ENCODE measurements around the gene MT1A.

The MT1A gene

DNA sequence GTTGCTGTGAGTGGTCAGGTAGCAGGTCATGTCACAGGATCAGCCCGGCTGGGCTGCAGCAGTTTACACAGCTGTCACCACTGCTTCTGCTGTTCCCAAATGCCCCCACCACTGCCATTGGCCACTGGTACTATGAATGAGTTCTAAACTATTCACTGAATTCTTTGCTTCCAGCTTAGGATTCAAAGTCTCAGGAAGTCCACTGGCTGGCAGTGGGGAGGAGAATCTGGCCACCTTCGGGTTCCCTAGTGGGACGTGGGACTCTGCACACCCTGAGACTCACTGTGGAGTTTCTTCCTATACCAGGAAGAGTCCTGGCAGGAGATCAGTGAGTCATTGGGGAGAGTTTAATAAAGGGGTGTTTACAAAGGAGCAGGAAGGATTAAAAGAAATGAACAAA, 50.7 kb downstream of the MT1A start:
- DNase-seq, result no peak
- Histone ChIP-seq H3K79me2 (ENCODE audit: low read length) (no peaks in the 10 kb centered on the region), H3K27ac (ENCODE audit: low read length) (no peak overlapping the region), H3K27me3 (replicated peaks; ENCODE audit: insufficient read depth, low read length) (peaks cover 9% of the 10 kb centered on the region; the same call in 1 of the 2 replicates), H3K4me3 (ENCODE audit: low read length) (no peak overlapping the region), H3K9me2 (replicated peaks; ENCODE audit: insufficient read depth, low read length) (no peaks in the 10 kb centered on the region), H2AFZ (ENCODE audit: low read length) (no peak overlapping the region), H3K4me2 (ENCODE audit: low read depth, low read length) (no peak overlapping the region), H3K9me3 (replicated peaks; ENCODE audit: insufficient read depth, low read length) (no peaks in the 10 kb centered on the region), H4K20me1 (ENCODE audit: insufficient read depth, low read length) (no peaks in the 10 kb centered on the region), H3K4me1 (ENCODE audit: low read length) (no peaks in the 10 kb centered on the region), H3F3A (ENCODE audit: insufficient read depth, low read length) (no peaks in the 10 kb centered on the region), H3K9ac (ENCODE audit: low read length) (no peak overlapping the region), H3K36me3 (replicated peaks; ENCODE audit: insufficient read depth, low read length) (no peaks in the 10 kb centered on the region)
- TF ChIP-seq, protein P1, sequence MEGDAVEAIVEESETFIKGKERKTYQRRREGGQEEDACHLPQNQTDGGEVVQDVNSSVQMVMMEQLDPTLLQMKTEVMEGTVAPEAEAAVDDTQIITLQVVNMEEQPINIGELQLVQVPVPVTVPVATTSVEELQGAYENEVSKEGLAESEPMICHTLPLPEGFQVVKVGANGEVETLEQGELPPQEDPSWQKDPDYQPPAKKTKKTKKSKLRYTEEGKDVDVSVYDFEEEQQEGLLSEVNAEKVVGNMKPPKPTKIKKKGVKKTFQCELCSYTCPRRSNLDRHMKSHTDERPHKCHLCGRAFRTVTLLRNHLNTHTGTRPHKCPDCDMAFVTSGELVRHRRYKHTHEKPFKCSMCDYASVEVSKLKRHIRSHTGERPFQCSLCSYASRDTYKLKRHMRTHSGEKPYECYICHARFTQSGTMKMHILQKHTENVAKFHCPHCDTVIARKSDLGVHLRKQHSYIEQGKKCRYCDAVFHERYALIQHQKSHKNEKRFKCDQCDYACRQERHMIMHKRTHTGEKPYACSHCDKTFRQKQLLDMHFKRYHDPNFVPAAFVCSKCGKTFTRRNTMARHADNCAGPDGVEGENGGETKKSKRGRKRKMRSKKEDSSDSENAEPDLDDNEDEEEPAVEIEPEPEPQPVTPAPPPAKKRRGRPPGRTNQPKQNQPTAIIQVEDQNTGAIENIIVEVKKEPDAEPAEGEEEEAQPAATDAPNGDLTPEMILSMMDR (IDR thresholded peaks at IDR 0.05; ENCODE audit: low read length), result no peak

All from MM.1S (cell line).